ENCODE data around the gene ENOPH1.

Gene ENOPH1

DNA sequence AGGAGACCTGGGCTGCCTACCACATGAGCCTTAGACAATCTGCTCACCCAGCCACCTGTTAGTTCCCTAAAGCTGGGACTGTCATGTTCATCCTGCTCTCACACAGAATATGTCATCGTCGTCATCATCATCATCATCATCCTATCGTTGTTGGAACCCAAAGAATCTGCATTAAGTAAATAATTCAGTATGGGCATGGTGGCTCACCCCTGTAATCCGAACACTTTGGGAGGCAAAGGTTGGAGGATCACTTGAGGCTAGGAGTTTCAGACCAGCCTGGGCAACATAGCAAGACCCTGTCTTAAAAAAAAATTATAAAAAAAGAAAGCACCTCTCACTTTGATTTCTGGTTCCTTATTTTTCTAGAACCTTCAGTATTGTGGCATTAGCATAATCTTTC is 6.4 kb downstream of the ENOPH1 start:
- POLR2A ChIA-PET = interaction anchor here (0.6 to 0.7 kb wide), 2 partner anchors 450 to 456 kb away, joined by 3 to 4 read pairs; no protein-coding TSS in a partner anchor
- DNase-seq (ENCODE audit: extremely low spot score) = no peak
- CTCF ChIA-PET = interaction anchor here (1.0 to 2.0 kb wide), 4 partner anchors 8 to 65 kb away, joined by 3 to 4 read pairs (median 3); no protein-coding TSS in a partner anchor
- TF ChIP-seq, protein P1, sequence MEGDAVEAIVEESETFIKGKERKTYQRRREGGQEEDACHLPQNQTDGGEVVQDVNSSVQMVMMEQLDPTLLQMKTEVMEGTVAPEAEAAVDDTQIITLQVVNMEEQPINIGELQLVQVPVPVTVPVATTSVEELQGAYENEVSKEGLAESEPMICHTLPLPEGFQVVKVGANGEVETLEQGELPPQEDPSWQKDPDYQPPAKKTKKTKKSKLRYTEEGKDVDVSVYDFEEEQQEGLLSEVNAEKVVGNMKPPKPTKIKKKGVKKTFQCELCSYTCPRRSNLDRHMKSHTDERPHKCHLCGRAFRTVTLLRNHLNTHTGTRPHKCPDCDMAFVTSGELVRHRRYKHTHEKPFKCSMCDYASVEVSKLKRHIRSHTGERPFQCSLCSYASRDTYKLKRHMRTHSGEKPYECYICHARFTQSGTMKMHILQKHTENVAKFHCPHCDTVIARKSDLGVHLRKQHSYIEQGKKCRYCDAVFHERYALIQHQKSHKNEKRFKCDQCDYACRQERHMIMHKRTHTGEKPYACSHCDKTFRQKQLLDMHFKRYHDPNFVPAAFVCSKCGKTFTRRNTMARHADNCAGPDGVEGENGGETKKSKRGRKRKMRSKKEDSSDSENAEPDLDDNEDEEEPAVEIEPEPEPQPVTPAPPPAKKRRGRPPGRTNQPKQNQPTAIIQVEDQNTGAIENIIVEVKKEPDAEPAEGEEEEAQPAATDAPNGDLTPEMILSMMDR (IDR thresholded peaks at IDR 0.05; ENCODE audit: control extremely low read depth, extremely low read depth, low read depth, missing control alignments) = no peak

DNA sequence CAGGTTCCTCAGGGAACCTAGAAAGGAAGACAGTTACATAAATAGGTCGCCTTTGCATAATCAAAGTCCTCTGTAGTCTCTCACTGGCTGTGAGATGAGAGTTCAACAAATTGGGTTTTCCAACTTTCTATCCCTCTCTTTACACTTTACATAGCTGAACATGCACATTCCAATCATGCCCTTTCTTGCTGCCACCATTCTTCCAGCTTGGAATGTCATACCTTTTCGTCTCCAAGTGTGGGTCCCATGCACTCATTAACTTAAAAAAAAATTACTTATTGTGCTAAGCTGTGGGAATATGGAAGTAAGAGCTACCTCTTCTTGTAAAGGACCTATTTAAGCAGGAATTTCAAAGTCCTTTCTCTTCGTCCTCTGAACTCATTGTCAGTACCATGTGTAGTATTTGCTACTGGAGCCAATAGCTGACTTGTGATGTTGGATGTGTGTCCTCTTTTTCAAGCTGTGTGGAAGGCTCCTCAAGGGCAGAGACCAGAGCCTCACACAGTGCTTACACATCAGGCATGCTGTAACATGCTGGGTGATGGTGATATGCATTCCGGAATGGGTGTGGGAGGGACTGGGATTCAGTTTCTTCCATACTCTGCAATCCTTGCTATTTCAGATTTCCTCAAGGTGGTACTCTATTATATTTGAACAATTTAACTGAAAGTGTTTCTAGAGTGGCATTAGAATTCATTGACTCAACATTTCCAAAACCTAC is 7.1 kb downstream of the ENOPH1 start:
- POLR2A ChIA-PET = no interaction called here
- DNase-seq (ENCODE audit: extremely low spot score) = no peak
- TF ChIP-seq, protein P1 (IDR thresholded peaks at IDR 0.05; ENCODE audit: control extremely low read depth, extremely low read depth, low read depth, missing control alignments) = no peak
- CTCF ChIA-PET = interaction anchor here (1.0 to 2.2 kb wide), 6 partner anchors 9 to 302 kb away, joined by 3 to 10 read pairs (median 3); no protein-coding TSS in a partner anchor

- DNase-seq (ENCODE audit: extremely low spot score) = no peak
- TF ChIP-seq, protein P1 (IDR thresholded peaks at IDR 0.05; ENCODE audit: control extremely low read depth, extremely low read depth, low read depth, missing control alignments) = no peak
- ChIA-PET CTCF (interaction anchor here (1.1 to 2.2 kb wide), 5 partner anchors 8 to 300 kb away, joined by 3 to 10 read pairs (median 4); no protein-coding TSS in a partner anchor), POLR2A (interaction anchor here (1.5 kb wide), 1 partner anchor 10 kb away, joined by 4 read pairs; no protein-coding TSS in a partner anchor)
Observed at GRCh38 chr4:82439088-82439487, 8.7 kb downstream of the ENOPH1 start.

- ChIA-PET POLR2A (no interaction called here), CTCF (interaction anchor here (1.5 kb wide), 1 partner anchor 19 kb away, joined by 4 read pairs; no protein-coding TSS in a partner anchor)
- TF ChIP-seq, protein P1 (IDR thresholded peaks at IDR 0.05; ENCODE audit: control extremely low read depth, extremely low read depth, low read depth, missing control alignments) = no peak
- DNase-seq (ENCODE audit: extremely low spot score) = no peak
Observed at GRCh38 chr4:82447886-82448285, 17.5 kb downstream of the ENOPH1 start.

GRCh38 chr4:82450966-82451755 is 20.8 kb downstream of the ENOPH1 start:
- DNase-seq (ENCODE audit: extremely low spot score) = no peak
- TF ChIP-seq, protein P1 (IDR thresholded peaks at IDR 0.05; ENCODE audit: control extremely low read depth, extremely low read depth, low read depth, missing control alignments) = no peak
- CTCF ChIA-PET = interaction anchor here (1.1 to 2.1 kb wide), 5 partner anchors 10 to 288 kb away, joined by 4 to 11 read pairs (median 4); partner anchors contain the start of gene HNRNPDL
- POLR2A ChIA-PET = interaction anchor here (1.1 kb wide), 1 partner anchor 20 kb away, joined by 6 read pairs; no protein-coding TSS in a partner anchor

DNA sequence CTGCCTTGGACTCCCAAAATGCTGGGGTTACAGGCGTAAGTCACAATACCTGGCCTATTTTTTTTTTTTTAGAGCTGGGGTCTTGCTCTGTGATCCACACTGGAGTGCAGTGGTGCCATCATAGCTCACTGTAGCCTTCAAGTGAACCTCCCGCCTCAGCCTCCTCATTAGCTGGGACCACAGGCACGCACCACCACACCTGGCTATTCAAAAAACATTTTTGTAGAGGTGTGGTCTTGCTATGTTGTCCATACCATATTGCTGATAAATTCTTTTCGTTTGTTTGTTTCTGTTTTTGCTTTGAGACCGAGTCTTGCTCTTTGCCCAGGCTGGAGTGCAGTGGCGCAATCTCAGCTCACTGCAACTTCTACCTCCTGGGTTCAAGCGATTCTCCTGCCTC is 21.6 kb downstream of the ENOPH1 start:
- ChIA-PET CTCF (interaction anchor here (1.5 to 1.8 kb wide), 5 partner anchors 9 to 22 kb away, joined by 4 to 7 read pairs (median 5); partner anchors contain the start of gene HNRNPDL), POLR2A (interaction anchor here (0.6 to 1.1 kb wide), 2 partner anchors 21 to 375 kb away, joined by 3 to 6 read pairs; no protein-coding TSS in a partner anchor)
- TF ChIP-seq, protein P1 (IDR thresholded peaks at IDR 0.05; ENCODE audit: control extremely low read depth, extremely low read depth, low read depth, missing control alignments) = no peak
- no peak for DNase-seq (ENCODE audit: extremely low spot score)

Data from GM10248 (cell line).